Measurements from ENCODE around the gene WFDC2. TPM values are rescaled to one million over a fixed set of nuclear protein-coding genes. Genes with fewer than 3 reads are reported as not detected.
A peak's percentile ranks its signal among the peaks of the same experiment; 100 is the strongest.

WFDC2 gene
- total and polyA plus RNA-seq, 10 of the 15 experiments (the other 5 are each of a cell fraction or from before 2014, with no cell fraction given) = 0.13 TPM; not detected in 9

GRCh38 chr20:45462711-45463509, 6.6 kb upstream of the WFDC2 start:
- H3K27me3 ChIP-seq (replicated peaks in 1 of 2; ENCODE audit: control insufficient read depth in 2 of 2, insufficient read depth in 2 of 2, low read length in 1 of 2) = peaks cover 0 to 19% of the 10 kb centered on the region in 2 experiments; a peak in 3 of 4 replicates
- no peak for TF ChIP-seq SRF (IDR thresholded peaks at IDR 0.05; ENCODE audit: low read depth in 2 of 2, low read length in 2 of 2)
- no peak for TF ChIP-seq CHD1 (IDR thresholded peaks at IDR 0.05; ENCODE audit: low read depth, low read length)
- no peak for TF ChIP-seq PRDM15 (CRISPR knock-in tag; IDR thresholded peaks at IDR 0.05)
- no peak for TF ChIP-seq BACH1 (IDR thresholded peaks at IDR 0.05; ENCODE audit: borderline replicate concordance)
- TF ChIP-seq BRCA1 (IDR thresholded peaks at IDR 0.05; ENCODE audit: low read depth, low read length) = no peak
- no peak for TF ChIP-seq IRF4 (IDR thresholded peaks at IDR 0.05; ENCODE audit: low read depth, low read length)
- TF ChIP-seq USF1 (IDR thresholded peaks at IDR 0.05; ENCODE audit: borderline replicate concordance, extremely low read length, insufficient read depth, low read depth, low read length) = no peak
- TF ChIP-seq GABPA (IDR thresholded peaks at IDR 0.05; ENCODE audit: low read depth) = no peak
- TF ChIP-seq STAT1 (conservative IDR thresholded peaks at IDR 0.05) = no peak
- TF ChIP-seq NRF1 (conservative IDR thresholded peaks at IDR 0.05; ENCODE audit: low read depth, low read length) = no peak
- no peak for TF ChIP-seq CBX5 (IDR thresholded peaks at IDR 0.05; ENCODE audit: low read depth)
- no peak overlapping the region for H2AFZ ChIP-seq (ENCODE audit: control insufficient read depth, low read depth, low read length)
- DNase-seq (ENCODE audit: low read depth, low spot score) (no peak), ATAC-seq (no peak), FAIRE-seq (peak; percentile 18)
- ChIA-PET SMC1A (ENCODE audit: uncharacterized antibody, unreplicated experiment) (interaction anchor here (1.7 kb wide), 1 partner anchor 10 kb away, joined by 7 read pairs; no protein-coding TSS in a partner anchor), POLR2A (no interaction called here), RAD21 (ENCODE audit: unreplicated experiment) (interaction anchor here (0.6 to 1.5 kb wide), 2 partner anchors 144 to 308 kb away, joined by 3 to 4 read pairs; no protein-coding TSS in a partner anchor), CTCF (interaction anchor here (0.6 to 2.2 kb wide), 5 partner anchors 21 to 524 kb away, joined by 3 to 13 read pairs (median 3); no protein-coding TSS in a partner anchor)
- no peaks in the 10 kb centered on the region for H3K4me1 ChIP-seq (ENCODE audit: control insufficient read depth, insufficient read depth, low read length)
- no peaks in the 10 kb centered on the region for H3K79me2 ChIP-seq (ENCODE audit: control insufficient read depth, insufficient read depth, low read length)
- no peaks in the 10 kb centered on the region for H4K20me1 ChIP-seq (ENCODE audit: control insufficient read depth, insufficient read depth)
- intact Hi-C loops (cut with micrococcal nuclease; ENCODE audit: unreplicated experiment) = no loop called here
- 63% methylated on average over 6 of the region's 6 CpGs for WGBS (ENCODE audit: insufficient coverage, insufficient replicate concordance, low lambda C conversion rate, missing lambda C conversion rate)
- H3K9ac ChIP-seq (ENCODE audit: control insufficient read depth, insufficient read depth, low read length) = no peak overlapping the region
- in situ Hi-C loops (cut with MboI) = no loop called here
- H3K27ac ChIP-seq (ENCODE audit: control insufficient read depth, insufficient read depth) = no peak overlapping the region
- no peaks in the 10 kb centered on the region for H3K9me3 ChIP-seq (replicated peaks; ENCODE audit: control insufficient read depth, insufficient read depth, low read length)
- no TSS peak for BruUV-seq (replicated peaks)
- H3K4me2 ChIP-seq (ENCODE audit: control insufficient read depth, insufficient read depth) = no peak overlapping the region
- H3K4me3 ChIP-seq = no peak overlapping the region
- H3K36me3 ChIP-seq (ENCODE audit: control insufficient read depth in 2 of 2, insufficient read depth in 2 of 2, low read length in 1 of 2) = no peaks in the 10 kb centered on the region
